NCI-H69 (cell line): ENCODE data around the gene LIMS1.
"Not testable (repeated sequence)": the region's sequence is repeated elsewhere in the genome, so short reads cannot be mapped to it uniquely, and the experiment has no call there.

Experiments used
- DNase-seq: peaks from one replicate; lab custom pipeline; 2025; lab: John Stamatoyannopoulos, UW

LIMS1 gene

DNA sequence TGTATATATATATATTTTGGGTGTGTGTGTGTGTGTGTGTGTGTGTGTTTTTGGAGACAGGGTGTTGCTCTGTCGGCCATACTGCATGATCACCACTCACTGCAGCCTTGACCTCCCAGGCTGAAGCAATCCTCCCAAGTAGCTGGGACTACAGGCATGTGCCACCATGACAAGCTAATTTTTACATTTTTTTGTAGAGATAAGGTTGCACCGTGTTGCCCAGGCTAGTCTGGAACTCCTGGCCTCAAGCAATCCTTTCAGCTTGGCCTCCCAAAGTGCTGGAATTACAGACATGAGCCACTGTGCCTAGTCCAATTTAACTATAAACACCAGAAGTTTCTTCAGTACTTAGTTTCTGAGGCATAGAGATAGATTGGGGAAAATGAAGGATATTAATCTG, 18.3 kb downstream of the LIMS1 start:
- no peak for DNase-seq

DNA sequence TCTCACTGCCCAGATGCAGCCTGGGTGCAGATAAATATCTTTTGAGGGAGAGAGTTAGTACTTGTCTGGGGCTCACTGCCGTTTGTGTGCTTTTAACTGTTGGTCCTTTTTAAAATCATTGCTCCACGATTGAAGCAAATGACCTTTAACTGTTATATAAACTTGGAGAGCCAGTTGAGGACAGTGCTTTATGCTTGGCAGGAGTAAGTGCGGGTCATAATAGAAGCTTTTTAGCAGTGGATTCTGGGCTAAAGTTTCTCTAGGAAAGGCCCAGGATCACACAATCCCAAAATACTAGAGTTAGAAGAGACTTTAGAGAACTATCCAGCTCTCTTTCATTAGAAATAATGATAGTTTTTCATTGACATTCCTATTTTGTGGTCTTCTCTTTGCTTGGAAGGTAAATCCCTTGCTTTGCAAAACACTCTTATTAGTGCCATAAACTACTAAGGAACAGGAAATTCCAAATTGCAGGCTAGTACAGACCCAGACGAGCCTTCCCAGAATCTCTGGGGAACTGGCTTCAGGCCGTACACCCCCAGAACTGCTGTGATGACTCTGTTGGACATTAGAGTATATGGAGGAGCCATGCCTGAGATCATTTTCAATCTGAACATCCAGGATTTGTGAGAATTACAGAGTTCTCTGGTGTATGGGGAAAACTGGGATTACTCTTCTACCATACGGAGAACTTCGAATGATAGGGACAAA, 19.1 kb downstream of the LIMS1 start:
- DNase-seq = no peak

DNA sequence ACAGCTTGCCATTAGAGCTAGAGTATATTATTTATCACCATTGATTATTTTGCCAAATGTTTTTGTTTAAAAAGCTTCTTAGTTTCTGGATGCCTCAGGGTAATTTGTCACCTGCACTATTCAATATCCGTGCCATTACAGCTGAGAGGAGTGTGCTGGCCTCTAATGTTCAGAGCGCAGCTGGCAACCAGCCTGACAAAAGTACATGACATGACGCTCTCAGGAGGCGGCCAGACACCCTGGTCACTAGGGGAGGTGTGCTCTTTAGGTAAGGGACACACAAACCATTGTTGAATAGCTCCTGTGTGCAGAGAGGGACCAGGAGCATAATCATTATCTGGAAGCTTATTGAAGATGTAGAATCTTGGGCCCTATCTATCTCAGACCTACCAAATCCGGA, 20.3 kb downstream of the LIMS1 start:
- peak; percentile 38 for DNase-seq

GRCh38 chr2:108555572-108555971, 21.3 kb downstream of the LIMS1 start:
- no peak for DNase-seq

GRCh38 chr2:108556581-108556980, 22.3 kb downstream of the LIMS1 start:
- DNase-seq = not testable (repeated sequence)

DNA sequence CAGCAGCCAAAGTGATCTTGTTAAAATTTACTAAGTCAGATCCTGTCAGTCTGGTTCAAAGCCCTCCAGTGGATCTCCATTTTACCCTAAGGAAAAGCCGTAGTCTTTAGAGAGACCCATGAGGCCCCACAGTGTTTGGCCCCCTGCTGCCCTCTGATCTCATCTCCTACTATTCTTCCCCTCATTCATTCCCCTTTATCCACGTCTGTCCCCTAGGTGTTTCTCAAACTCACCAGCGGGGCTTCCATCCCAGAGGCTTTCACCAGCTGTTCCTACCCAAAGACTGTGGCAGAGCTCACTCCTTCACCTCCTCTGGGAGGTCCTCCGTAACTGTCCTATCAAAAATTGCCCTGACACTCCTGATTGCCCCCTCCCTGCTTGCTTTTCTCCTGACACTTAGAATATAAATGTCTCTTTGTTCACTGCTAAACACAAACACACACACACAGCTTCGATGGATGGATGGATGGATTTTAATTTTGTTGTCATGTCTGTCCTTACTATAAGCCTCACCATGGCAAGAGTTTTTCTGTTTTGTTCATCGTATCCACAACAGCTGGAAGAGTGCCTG, 26.1 kb downstream of the LIMS1 start:
- no peak for DNase-seq

- no peak for DNase-seq
Measured at GRCh38 chr2:108560895-108561530, 26.7 kb downstream of the LIMS1 start.

GRCh38 chr2:108562274-108562673, 28.0 kb downstream of the LIMS1 start:
- DNase-seq = no peak

DNA sequence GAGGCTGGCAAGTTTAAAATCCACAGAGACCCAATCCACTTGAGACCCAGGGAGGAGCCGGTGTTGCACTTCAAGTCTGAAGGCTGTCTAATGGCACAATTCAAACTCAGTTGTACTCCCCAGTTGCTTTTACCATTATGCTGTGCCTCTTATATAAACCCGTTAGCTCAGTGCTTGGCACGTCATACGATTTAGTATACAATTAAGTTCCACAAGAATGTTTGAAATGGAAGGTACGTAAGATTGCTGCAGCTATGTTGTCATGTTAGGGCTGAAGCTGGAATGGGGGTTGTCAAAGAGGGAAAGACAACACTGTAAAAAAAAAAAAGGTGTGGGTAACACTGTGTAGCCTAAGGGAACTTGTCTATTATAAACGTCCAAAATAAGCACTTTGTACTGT, 30.2 kb downstream of the LIMS1 start:
- DNase-seq = no peak

GRCh38 chr2:108565778-108566375, 31.6 kb downstream of the LIMS1 start:
- DNase-seq = no peak

DNA sequence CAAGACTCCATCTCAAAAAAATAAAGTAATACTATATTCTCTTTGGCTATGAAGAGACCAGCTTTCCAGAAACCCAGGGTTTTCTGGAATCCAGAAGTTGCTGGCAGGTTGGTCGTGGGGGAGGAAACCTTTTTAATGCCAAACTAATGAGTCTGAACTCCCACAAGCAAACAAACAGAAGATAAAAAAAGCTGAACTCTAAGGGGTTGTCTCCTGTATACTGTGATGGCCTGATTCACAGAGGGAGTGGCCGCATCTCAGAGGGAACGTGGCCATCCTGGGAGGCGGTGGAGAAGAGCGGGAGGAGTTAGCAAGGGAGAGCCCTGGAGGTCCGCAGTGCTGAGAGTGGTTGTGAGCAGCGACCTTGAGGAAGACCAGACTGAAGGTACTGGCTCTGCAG, 36.1 kb downstream of the LIMS1 start:
- DNase-seq = no peak

GRCh38 chr2:108571286-108571685, 37.0 kb downstream of the LIMS1 start:
- no peak for DNase-seq

- no peak for DNase-seq
Measured at GRCh38 chr2:108573061-108573460, 38.8 kb downstream of the LIMS1 start.

DNA sequence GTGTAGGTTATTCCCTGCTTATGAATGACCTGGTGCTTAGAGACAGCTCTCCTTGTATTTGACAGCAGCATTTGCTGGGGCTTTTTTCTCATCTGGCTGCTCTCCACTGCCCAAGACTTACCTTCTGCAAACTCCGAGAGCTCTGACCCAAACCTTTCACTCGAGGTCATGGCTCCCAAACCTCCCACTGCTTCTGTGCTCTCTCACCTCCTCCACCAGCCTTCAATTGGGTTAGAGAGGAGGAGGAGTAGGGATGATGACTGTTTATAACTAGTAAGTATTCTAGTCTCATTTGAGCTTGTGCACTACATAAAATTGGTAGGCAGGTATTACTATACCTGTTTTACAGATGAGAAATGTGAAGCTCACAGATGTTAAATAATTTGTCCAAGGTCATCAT, 40.1 kb downstream of the LIMS1 start:
- no peak for DNase-seq

- DNase-seq = no peak
Measured at GRCh38 chr2:108575132-108575966, 41.1 kb downstream of the LIMS1 start.

DNA sequence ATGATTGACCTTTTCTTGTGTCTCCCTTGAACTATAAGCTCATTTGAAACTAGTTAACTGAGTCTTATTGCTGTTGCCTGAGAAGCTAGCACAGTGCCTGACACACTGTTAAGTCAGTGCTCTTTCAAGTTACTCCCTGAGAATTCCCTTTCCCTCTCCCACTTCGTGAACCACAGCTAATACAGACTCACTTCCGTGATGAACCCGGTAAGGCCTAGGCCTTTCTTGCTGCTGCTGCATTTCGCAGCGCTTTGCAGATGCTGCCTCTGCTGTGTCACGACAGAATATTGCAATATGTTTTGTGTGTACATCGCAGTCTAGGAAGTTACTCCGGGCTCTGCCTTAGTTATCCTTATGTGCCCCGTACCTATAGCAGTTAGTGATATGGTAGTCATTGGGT, 42.8 kb downstream of the LIMS1 start:
- DNase-seq = no peak

DNA sequence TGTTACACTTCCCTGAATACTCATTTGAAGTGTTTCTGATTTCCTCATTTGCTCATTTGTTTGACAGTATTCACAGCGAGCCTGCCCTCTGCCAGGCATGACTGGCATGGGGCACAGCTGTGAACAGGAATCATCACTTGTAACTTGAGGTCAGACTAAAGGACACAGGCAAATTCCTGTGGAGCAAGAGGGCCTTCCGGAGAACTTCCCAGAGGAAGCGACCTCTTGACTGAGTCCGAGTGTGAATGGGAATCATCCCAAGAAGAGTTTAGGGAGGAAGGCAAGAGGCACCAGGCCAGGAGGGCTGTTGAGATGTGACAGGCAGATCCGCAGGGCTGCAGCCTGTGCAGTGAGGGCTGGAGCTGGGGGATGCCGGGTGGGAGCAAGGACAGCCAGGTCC, 45.4 kb downstream of the LIMS1 start:
- no peak for DNase-seq

GRCh38 chr2:108580050-108580449, 45.8 kb downstream of the LIMS1 start:
- no peak for DNase-seq

GRCh38 chr2:108583903-108584520, 49.7 kb downstream of the LIMS1 start:
- peak; percentile 70 for DNase-seq

DNA sequence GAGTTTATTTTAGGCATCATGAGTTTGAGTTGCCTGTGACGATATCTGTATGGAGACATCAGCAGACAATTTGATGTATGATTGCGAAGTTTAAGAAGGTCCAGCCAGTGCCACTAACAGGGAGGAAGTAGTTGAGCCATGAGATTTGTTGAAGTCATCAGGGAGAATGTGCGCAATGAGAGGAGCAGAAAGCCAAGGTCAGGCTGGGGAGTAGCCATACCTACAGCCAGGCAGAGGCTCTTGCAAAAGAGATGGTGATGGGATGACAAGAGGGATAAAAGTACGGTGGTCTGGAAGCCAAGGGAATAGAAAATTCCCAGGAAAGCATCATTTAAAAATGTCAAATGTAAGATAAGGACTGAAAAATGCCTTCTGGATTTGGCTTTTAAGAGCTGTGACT, 51.2 kb downstream of the LIMS1 start:
- no peak for DNase-seq

- no peak for DNase-seq
Measured at GRCh38 chr2:108586116-108586515, 51.8 kb downstream of the LIMS1 start.

DNA sequence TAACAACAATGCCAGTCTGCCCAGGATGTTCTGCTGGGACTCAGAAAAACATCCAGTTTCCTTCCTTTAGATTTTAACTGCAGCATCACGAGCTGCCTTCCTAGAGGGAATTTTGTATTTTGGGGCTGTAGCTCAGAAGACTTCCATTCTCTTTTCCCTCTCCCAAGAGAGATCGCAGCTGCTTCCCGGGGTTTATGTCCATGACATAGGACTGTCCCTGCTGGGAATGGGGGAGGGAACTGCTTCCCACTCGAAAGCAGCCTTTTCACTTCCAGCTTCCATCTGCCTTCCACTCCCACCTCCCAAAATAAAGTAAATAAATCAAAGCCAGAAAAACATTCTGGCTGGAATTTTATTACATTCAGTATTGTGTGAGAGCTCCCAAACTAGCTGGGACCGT, 52.4 kb downstream of the LIMS1 start:
- DNase-seq = peak; percentile 20
